NT2/D1 (cell line): Measurements from ENCODE around the gene ITSN2.

Experiments
- DNase-seq: peaks from one replicate; pipeline ENCODE4 v3.0.0-alpha.2; 2011; ENCODE audit warnings: low read depth, low spot score
- H3K27me3 ChIP-seq: 2 replicates; pipeline ENCODE4 v1.6.0; 2011; ENCODE audit warnings: mild to moderate bottlenecking; ENCODE audit not compliant: insufficient read length, insufficient read depth
- H3K36me3 ChIP-seq: 2 replicates; pipeline ENCODE4 v1.6.1; 2011; ENCODE audit warnings: mild to moderate bottlenecking, low read length, mixed read lengths; ENCODE audit not compliant: insufficient read depth, insufficient read length
- H3K4me1 ChIP-seq: 2 replicates; pipeline ENCODE4 v1.5.1; 2011; ENCODE audit not compliant: insufficient read depth, insufficient read length
- H3K4me3 ChIP-seq: 2 replicates; pipeline ENCODE4 v1.5.1; 2011; ENCODE audit warnings: low read depth; ENCODE audit not compliant: insufficient read length
- H3K9ac ChIP-seq: 2 replicates; pipeline ENCODE4 v1.6.0; 2011; ENCODE audit warnings: low read depth; ENCODE audit not compliant: insufficient read length
- H3K9me3 ChIP-seq: 2 replicates; pipeline ENCODE4 v1.5.1; 2011; ENCODE audit warnings: mild to moderate bottlenecking, low read length; ENCODE audit not compliant: insufficient read depth
- SUZ12 ChIP-seq: IDR thresholded peaks from 2 replicates; pipeline ENCODE4 v1.6.1; 2011; ENCODE audit not compliant: insufficient read length, insufficient read depth; ENCODE audit errors: extremely low read depth
- YY1 ChIP-seq: IDR thresholded peaks from 2 replicates; pipeline ENCODE4 v1.6.1; 2011; ENCODE audit not compliant: insufficient read length, insufficient read depth
- ZNF274 ChIP-seq: IDR thresholded peaks from 2 replicates; pipeline ENCODE4 v1.6.1; 2011; ENCODE audit warnings: mild to moderate bottlenecking, low read depth, low read length

The ITSN2 gene

DNA sequence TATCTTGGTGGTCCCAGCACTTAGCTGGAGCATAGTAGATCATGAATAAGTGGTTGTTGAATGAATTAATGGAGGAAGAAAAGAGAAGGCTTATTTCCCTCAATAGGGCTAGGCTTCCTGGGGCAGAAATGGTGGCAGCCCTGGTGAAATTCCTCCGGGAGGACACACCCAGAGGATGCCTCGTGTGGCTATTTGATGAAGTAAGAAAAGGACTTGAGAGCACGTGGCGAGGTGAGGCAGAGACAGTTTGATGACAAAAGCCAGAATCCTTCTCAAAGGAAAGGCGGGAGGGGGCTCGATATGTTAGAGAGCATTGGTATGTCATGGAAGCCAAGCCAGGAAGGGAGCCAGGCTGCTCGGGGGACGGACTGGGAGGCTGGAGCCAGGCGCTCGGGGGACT lies 170.8 kb downstream of the ITSN2 start:
- H3K27me3 ChIP-seq: no peaks in the 10 kb centered on the region
- no peaks in the 10 kb centered on the region for H3K36me3 ChIP-seq
- H3K4me3 ChIP-seq: no peak overlapping the region
- peaks cover 3% of the 10 kb centered on the region for H3K4me1 ChIP-seq
- H3K9ac ChIP-seq: no peak overlapping the region
- no peak for DNase-seq
- H3K9me3 ChIP-seq: peaks cover 8% of the 10 kb centered on the region; the same call in 1 of the 2 replicates
- TF ChIP-seq SUZ12: no peak

DNA sequence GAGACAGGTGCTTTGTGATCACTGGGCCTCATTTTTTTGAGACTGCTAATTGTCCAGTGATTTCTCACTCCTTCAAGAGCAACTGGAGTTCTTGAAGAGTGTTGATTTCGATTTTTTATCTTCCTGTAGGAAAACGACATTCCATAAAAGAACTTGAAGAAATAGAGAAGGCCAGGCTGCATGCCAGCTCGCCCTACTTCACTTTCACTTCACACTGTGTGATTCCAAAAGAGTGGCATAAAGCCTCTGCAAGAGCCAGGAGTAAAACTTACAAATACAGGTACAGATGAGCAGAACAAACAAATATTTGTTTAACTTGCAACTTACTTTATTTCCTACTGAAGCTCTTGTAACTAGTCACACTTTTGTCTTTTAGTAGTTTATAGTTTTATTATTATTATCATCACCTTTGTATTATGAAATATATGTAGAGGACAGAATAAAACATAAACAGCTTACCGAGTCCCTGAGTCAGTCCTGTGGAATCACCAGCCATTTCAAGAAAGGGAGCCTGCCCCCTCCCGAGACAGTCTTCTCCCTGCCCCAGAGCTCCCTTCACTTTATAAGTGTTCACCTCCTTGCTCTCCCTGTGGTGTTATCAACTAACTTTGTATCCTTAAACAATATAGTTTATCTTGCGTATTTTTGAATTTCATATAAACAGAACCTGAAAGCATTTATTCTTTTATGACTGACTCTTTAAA lies 176.8 kb downstream of the ITSN2 start:
- TF ChIP-seq YY1 (no peak), SUZ12 (no peak), ZNF274 (no peak)
- H3K4me3 ChIP-seq: no peak overlapping the region
- H3K4me1 ChIP-seq: no peaks in the 10 kb centered on the region
- H3K27me3 ChIP-seq: no peaks in the 10 kb centered on the region
- no peak overlapping the region for H3K9ac ChIP-seq
- H3K9me3 ChIP-seq: peaks cover 8% of the 10 kb centered on the region; the same call in 1 of the 2 replicates
- no peaks in the 10 kb centered on the region for H3K36me3 ChIP-seq
- no peak for DNase-seq

DNA sequence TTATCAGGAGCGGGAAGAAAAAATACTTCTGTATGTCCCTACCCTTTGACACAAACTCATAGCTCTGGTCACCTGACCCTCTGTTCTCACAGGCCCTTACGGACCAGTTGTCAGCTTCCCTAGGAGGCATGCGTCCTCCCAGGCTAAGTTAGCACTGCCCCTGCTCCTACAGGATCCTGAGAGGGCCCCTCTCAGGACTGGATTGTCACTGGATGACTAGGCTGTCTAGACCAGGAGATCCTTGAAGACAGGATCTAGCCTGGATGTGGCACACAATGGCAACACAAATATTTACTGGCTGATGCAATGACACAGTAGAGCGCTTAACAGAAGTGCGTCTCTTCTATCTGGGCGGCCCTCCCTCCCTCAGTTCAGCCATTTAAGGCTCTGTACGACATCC lies 177.8 kb downstream of the ITSN2 start:
- Histone ChIP-seq H3K36me3 (no peaks in the 10 kb centered on the region), H3K9ac (no peak overlapping the region), H3K27me3 (no peaks in the 10 kb centered on the region), H3K4me1 (no peaks in the 10 kb centered on the region), H3K4me3 (no peak overlapping the region), H3K9me3 (peaks cover 4% of the 10 kb centered on the region; the same call in 1 of the 2 replicates)
- DNase-seq: no peak
- TF ChIP-seq ZNF274: no peak
- no peak for TF ChIP-seq YY1
- TF ChIP-seq SUZ12: no peak

DNA sequence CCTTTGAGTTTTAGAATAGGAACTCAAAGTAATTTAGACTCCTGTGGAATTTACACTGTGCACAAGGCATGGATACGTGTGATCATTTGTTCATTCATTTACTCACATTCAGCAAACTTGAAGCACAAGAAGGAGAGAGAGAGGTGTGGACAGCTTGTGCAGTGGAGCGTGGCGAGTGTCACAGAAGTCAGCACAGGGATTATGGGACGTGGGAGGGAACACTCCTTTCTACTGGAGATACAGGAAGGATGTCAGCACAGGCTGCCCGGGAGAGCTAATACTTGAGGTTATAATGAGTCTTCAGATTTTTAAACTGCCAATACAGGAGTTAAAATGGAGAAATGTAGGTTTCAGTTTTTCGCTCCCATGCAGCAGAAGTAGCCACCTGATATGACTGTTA lies 178.5 kb downstream of the ITSN2 start:
- no peaks in the 10 kb centered on the region for H3K27me3 ChIP-seq
- no peaks in the 10 kb centered on the region for H3K36me3 ChIP-seq
- DNase-seq: no peak
- H3K9me3 ChIP-seq: no peaks in the 10 kb centered on the region
- TF ChIP-seq ZNF274 (no peak), YY1 (no peak), SUZ12 (no peak)
- H3K4me3 ChIP-seq: no peak overlapping the region
- H3K9ac ChIP-seq: no peak overlapping the region
- no peaks in the 10 kb centered on the region for H3K4me1 ChIP-seq

DNA sequence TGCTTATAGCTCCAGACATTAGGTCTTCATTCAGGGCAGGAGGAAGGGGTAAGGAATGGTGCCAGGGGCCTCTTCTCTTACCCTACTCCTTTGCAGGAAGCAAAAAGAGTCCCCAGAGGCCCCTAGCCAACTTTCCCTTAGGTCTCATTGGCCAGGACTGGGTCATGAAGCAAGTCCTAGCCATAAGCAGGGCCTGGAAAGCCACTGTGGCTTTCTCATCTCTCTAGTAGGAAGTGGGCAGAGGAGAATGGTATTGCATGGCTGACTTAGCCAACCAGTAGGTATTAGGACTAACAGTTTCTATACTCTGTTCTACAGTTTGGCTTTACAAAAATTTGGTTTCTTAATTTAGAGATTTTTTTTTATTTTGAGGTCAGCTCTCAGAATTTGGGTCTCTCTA lies 180.7 kb downstream of the ITSN2 start:
- Histone ChIP-seq H3K9me3 (no peaks in the 10 kb centered on the region), H3K36me3 (no peaks in the 10 kb centered on the region), H3K4me3 (no peak overlapping the region), H3K9ac (no peak overlapping the region), H3K4me1 (no peaks in the 10 kb centered on the region), H3K27me3 (no peaks in the 10 kb centered on the region)
- no peak for TF ChIP-seq ZNF274
- no peak for DNase-seq

DNA sequence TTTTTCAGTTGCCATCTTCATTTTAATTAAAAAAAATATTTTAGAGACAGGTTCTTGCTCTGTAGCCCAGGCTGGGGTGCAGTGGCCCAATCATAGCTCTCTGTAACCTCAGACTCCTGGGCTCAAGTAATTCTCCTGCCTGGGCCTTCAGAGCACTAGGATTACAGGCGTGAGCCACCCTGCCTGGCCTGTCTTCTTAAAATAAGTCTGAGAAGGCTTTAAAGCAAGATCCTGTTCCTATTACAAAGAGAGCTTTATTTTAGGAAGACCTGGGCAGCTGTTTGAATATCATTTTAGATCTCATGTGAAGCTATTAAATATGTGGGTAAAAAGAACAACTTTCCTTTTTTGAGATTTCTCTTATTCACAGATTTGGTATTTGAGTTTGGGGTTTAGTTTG lies 184.0 kb downstream of the ITSN2 start:
- Histone ChIP-seq H3K4me1 (no peaks in the 10 kb centered on the region), H3K36me3 (no peaks in the 10 kb centered on the region), H3K4me3 (no peak overlapping the region), H3K27me3 (no peaks in the 10 kb centered on the region), H3K9ac (no peak overlapping the region), H3K9me3 (no peaks in the 10 kb centered on the region)
- DNase-seq: no peak
- TF ChIP-seq SUZ12: no peak
- no peak for TF ChIP-seq ZNF274
- TF ChIP-seq YY1: no peak

DNA sequence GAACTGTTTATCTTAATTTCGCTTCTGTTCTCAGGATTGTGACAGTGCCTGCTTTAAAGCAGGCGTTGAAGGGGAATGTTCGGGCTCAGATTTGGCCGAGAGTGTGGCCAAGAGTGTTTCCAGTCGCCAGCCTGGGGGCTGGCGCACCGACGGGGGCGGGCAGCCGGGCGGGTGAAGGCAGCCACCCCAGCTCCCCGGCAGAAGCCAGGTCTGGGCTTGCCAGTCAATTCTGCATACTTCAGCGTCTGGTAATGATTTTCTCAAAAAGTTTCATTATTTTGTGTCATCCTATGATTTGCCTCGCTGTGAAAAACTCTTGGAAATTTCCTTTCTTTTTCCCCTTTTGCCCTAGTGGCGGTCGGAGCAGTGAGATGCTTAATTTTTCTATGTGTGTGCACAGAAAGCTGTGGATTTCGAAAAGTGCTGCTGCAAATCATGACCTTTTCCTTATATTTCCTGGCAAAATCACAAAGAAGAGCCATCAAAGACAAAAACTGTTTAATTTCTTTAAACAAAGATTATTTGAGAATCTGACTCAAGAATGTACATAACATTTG lies 184.6 kb downstream of the ITSN2 start:
- DNase-seq: no peak
- Histone ChIP-seq H3K27me3 (no peaks in the 10 kb centered on the region), H3K9me3 (no peaks in the 10 kb centered on the region), H3K36me3 (no peaks in the 10 kb centered on the region), H3K4me3 (no peak overlapping the region), H3K4me1 (no peaks in the 10 kb centered on the region), H3K9ac (no peak overlapping the region)
- TF ChIP-seq ZNF274: no peak
- no peak for TF ChIP-seq SUZ12
- no peak for TF ChIP-seq YY1

DNA sequence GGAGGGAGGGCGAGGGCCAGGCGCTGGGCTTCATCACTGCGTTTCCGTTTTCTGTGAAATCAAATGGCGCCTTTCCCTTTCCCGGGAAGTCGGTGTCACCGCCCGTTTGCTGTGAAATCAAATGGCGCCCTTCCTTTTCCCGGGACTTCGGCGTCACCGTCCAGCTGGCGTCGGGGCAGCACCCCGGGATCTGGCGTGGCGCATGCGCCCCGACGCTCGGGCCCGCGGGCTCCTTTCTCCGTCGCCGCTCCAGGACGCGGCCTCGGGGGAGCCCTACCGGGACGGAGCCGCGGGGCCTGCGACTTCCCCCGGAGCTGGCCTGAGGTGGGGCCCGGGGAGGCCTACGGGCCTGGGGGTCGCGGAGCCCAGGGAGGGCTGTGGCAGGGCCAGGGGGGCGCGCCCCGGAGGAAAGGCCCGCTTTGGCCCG lies 185.5 kb downstream of the ITSN2 start, which contains the start of gene FAM228A:
Gene FAM228A, plus strand, starts transcription at position 203 of the 427 bp plus-strand sequence. CDS start 428 bp downstream, outside the sequence.
- no peaks in the 10 kb centered on the region for H3K9me3 ChIP-seq
- H3K4me1 ChIP-seq: no peaks in the 10 kb centered on the region
- no peak for DNase-seq
- no peaks in the 10 kb centered on the region for H3K36me3 ChIP-seq
- H3K9ac ChIP-seq: no peak within 1 kb of the TSS
- H3K4me3 ChIP-seq: no peak within 1 kb of the TSS
- TF ChIP-seq SUZ12 (no peak), YY1 (no peak), ZNF274 (no peak)
- no peaks in the 10 kb centered on the region for H3K27me3 ChIP-seq
